Tibial artery (tissue), 4 donors: ENCODE measurements around the gene EFEMP1.

ENCODE experiments used
- DNase-seq, 2 donors: peaks; one replicate each; pipeline ENCODE4 v3.0.0-alpha.2; 2019
- H3K27ac ChIP-seq, 2 donors: fragments of 200-600 bp; sonication (generic) in 1 of 2; 1 replicate in 1 of 2; 2 replicates in 1 of 2; pipeline ENCODE4 v1.5.1; 2018 to 2019; ENCODE audit warnings: mild to moderate bottlenecking in 1 of 2
- H3K27me3 ChIP-seq, 2 donors: fragments of 200-600 bp; sonication (generic) in 1 of 2; one replicate each; pipeline versions ENCODE4 v1.5.1 to v1.6.0; 2016 to 2019
- H3K36me3 ChIP-seq, 3 donors: fragments of 200-600 bp; sonication (generic) in 2 of 3; one replicate each; pipeline ENCODE4 v1.5.1; 2016 to 2019; ENCODE audit warnings: mild to moderate bottlenecking in 2 of 3
- H3K4me1 ChIP-seq, 4 donors: fragments of 200-600 bp; sonication (generic) in 2 of 4; 1 replicate in 3 of 4; 2 replicates in 1 of 4; pipeline ENCODE4 v1.5.1; 2016 to 2019
- H3K4me3 ChIP-seq, 2 donors: fragments of 200-600 bp; sonication (generic) in 1 of 2; 1 replicate in 1 of 2; 2 replicates in 1 of 2; pipeline ENCODE4 v1.5.1; 2018 to 2019; ENCODE audit warnings: mild to moderate bottlenecking in 2 of 2
- H3K9me3 ChIP-seq, 3 donors: fragments of 200-600 bp; sonication (generic) in 1 of 3; one replicate each; pipeline ENCODE4 v1.5.1; 2016 to 2019
- intact Hi-C: fragments of 100-400 bp; cut with DNase I; formaldehyde crosslinking; loops from one replicate; pipeline ENCODE4 v1.15.0; 2023; ENCODE audit warnings: low total_unique reads
- TF ChIP-seq, protein P1 (sequence below), 2 experiments: fragments of 200-600 bp in 1 of 2; fragments of 450-650 bp in 1 of 2; IDR thresholded peaks; one replicate each; pipeline ENCODE4 v1.5.1; 2017 to 2019; ENCODE audit warnings: antibody characterized with exemption in 2 of 2, mild to moderate bottlenecking in 1 of 2, moderate library complexity in 1 of 2

EFEMP1 gene

DNA sequence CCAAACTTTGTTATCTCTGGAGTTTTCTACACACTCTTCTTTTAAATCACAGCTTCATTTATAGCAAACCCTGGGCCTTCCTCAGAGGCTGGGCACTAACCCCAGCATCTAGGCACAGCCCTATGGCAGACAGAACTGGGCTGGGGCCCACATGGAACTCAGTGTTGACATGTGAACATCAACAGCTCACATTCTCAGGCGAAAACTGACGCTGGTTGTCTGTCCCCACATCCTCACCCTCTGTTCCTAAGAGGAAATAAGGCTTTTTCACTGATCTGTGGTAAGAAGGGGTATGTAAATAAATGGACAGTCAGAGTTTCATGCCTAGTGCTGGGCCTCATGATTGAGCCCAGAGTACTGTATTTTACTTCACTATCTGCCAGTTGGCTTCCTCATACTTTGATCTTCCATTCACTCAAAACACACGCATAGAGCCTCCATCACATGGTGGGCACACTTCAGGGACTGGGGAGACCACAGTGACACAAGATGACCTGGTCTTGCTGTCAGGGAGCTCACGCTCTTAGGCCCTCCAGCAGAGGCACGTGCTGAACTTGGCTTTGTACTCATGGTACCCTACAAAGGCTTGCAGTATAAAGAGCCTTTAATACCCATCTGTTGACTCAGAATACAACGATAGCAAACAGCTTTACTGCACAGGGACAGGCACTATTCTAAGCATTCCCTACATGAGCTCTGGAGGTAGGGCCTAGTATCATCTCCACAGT lies 43.0 kb downstream of the EFEMP1 start:
- Histone ChIP-seq H3K27ac (peak overlapping the region; percentile 39 to 44), H3K4me3 (no peak overlapping the region), H3K9me3 (no peaks in the 10 kb centered on the region), H3K27me3 (no peaks in the 10 kb centered on the region), H3K4me1 (peaks cover 0 to 75% (median 36%) of the 10 kb centered on the region in 4 donors), H3K36me3 (peaks cover 14 to 23% (median 19%) of the 10 kb centered on the region in 3 donors)
- DNase-seq = no peak
- intact Hi-C loops = no loop called here
- TF ChIP-seq, protein P1, sequence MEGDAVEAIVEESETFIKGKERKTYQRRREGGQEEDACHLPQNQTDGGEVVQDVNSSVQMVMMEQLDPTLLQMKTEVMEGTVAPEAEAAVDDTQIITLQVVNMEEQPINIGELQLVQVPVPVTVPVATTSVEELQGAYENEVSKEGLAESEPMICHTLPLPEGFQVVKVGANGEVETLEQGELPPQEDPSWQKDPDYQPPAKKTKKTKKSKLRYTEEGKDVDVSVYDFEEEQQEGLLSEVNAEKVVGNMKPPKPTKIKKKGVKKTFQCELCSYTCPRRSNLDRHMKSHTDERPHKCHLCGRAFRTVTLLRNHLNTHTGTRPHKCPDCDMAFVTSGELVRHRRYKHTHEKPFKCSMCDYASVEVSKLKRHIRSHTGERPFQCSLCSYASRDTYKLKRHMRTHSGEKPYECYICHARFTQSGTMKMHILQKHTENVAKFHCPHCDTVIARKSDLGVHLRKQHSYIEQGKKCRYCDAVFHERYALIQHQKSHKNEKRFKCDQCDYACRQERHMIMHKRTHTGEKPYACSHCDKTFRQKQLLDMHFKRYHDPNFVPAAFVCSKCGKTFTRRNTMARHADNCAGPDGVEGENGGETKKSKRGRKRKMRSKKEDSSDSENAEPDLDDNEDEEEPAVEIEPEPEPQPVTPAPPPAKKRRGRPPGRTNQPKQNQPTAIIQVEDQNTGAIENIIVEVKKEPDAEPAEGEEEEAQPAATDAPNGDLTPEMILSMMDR (IDR thresholded peaks at IDR 0.05) = no peak

DNA sequence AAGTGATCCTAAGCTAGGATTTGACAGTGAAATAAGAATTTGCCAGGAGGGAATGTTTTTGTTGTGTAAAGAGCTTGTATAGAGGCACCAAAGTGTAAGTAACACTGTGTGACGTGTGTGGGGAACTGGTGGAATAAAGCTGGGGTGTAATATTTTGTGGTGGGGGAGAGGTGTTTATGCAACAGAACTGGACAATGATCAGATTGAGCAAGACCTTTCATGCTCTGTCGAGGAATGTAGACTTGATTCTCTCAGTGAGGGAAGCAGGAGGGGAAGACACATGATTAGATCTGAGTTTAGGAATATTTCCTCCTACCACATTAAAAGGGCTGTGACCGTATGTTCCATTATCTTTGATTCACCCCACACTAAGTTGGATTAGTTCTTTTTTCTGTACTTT lies 43.6 kb downstream of the EFEMP1 start:
- Histone ChIP-seq H3K27me3 (no peaks in the 10 kb centered on the region), H3K9me3 (no peaks in the 10 kb centered on the region), H3K36me3 (peaks cover 15 to 23% (median 19%) of the 10 kb centered on the region in 3 donors), H3K4me1 (peaks cover 0 to 74% (median 35%) of the 10 kb centered on the region in 4 donors), H3K27ac (peak overlapping the region; percentile 39 to 44), H3K4me3 (no peak overlapping the region)
- intact Hi-C loops = no loop called here
- no peak for DNase-seq
- TF ChIP-seq, protein P1 (IDR thresholded peaks at IDR 0.05) = no peak

- Histone ChIP-seq H3K4me3 (no peak overlapping the region), H3K27me3 (no peaks in the 10 kb centered on the region), H3K4me1 (peaks cover 0 to 48% (median 22%) of the 10 kb centered on the region in 4 donors), H3K36me3 (peaks cover 15 to 34% (median 32%) of the 10 kb centered on the region in 3 donors), H3K9me3 (no peaks in the 10 kb centered on the region), H3K27ac (peak overlapping the region in 1 of 2 donors; percentile 46)
- TF ChIP-seq, protein P1 (IDR thresholded peaks at IDR 0.05) = no peak
- intact Hi-C loops = no loop called here
- DNase-seq = no peak
Observed at GRCh38 chr2:55877087-55877436, 46.5 kb downstream of the EFEMP1 start.

GRCh38 chr2:55876429-55877086 lies 47.0 kb downstream of the EFEMP1 start:
- intact Hi-C loops = no loop called here
- DNase-seq = no peak
- TF ChIP-seq, protein P1 (IDR thresholded peaks at IDR 0.05) = no peak
- Histone ChIP-seq H3K9me3 (no peaks in the 10 kb centered on the region), H3K27me3 (no peaks in the 10 kb centered on the region), H3K27ac (peak overlapping the region in 1 of 2 donors; percentile 46), H3K36me3 (peaks cover 15 to 34% (median 32%) of the 10 kb centered on the region in 3 donors), H3K4me1 (peaks cover 0 to 48% (median 22%) of the 10 kb centered on the region in 4 donors), H3K4me3 (no peak overlapping the region)

DNA sequence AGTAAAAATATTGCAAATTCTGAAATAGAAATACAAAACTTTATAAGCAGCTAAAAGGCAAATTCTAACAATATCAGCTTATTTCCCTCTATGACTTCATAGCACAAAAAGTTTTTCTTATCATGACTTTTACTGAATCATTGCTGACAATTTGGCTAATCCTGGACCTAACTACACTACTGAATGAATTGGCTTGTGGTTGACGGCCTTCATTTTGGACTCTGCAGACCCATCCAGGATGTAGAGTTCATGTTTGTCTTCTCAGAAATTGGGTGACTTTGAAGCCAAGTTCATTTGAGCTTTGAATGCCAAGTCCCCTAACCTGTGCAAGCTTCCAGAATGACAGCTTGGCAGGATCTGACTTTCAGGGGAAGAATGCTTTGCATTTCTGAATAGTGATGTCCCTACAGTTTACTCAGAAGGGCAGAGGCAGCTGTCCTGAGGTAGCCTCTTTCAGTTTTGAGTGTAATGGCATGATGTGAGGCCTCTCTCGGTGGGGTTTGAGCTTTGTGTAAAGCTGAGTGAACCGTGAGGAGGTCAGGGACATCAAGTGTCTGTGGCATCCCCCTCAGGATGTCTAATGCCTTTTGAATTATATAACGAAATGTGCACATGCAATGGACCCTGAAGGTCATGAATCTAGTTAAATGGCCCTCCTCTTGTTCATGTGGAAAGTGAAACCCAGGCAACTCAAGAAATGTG lies 48.0 kb downstream of the EFEMP1 start:
- H3K4me3 ChIP-seq = no peak overlapping the region
- no peaks in the 10 kb centered on the region for H3K9me3 ChIP-seq
- peaks cover 0 to 40% (median 20%) of the 10 kb centered on the region in 4 donors for H3K4me1 ChIP-seq
- DNase-seq = no peak
- H3K27ac ChIP-seq = peak overlapping the region; percentile 26 to 46
- intact Hi-C loops = no loop called here
- H3K27me3 ChIP-seq = no peaks in the 10 kb centered on the region
- peaks cover 15 to 29% (median 28%) of the 10 kb centered on the region in 3 donors for H3K36me3 ChIP-seq
- TF ChIP-seq, protein P1 (IDR thresholded peaks at IDR 0.05) = no peak
